MG63 (cell line): ENCODE data around the gene SIRT2. TPM values are rescaled to one million over a fixed set of nuclear protein-coding genes. Genes with fewer than 3 reads are reported as not detected.
"Not testable (repeated sequence)": the region's sequence is repeated elsewhere in the genome, so short reads cannot be mapped to it uniquely, and the experiment has no call there.

Source experiments
- DNase-seq: peaks from one replicate; pipeline ENCODE4 v3.0.0-alpha.2; 2020
- H3K27me3 ChIP-seq: fragments of 250-450 bp; sonication (Bioruptor Pico); 2 replicates; pipeline ENCODE4 v1.5.1; 2020; ENCODE audit warnings: mild to moderate bottlenecking, moderate library complexity
- H3K36me3 ChIP-seq: fragments of 250-450 bp; sonication (Bioruptor Pico); 2 replicates; pipeline ENCODE4 v1.5.1; 2020; ENCODE audit warnings: mild to moderate bottlenecking, moderate library complexity
- H3K4me3 ChIP-seq: fragments of 250-450 bp; sonication (Bioruptor Pico); 2 replicates; pipeline ENCODE4 v1.5.1; 2020; ENCODE audit warnings: mild to moderate bottlenecking, moderate library complexity
- H3K9me3 ChIP-seq: fragments of 250-450 bp; sonication (Bioruptor Pico); 2 replicates; pipeline ENCODE4 v1.5.1; 2020; ENCODE audit warnings: mild to moderate bottlenecking, moderate library complexity
- total RNA-seq: library from RNA; depleted of rRNA; stranded (reverse); fragments of >200 nt; shearing (Covaris generic); gene quantifications from 2 replicates; pipeline ENCODE4 v1.2.3, GENCODE V29; 2014; ENCODE audit warnings: low replicate concordance; rRNA removed

Gene SIRT2
- total RNA-seq: 45.3 and 72.9 TPM in 2 replicates

- Histone ChIP-seq H3K9me3 (peaks cover 4% of the 10 kb centered on the region), H3K27me3 (no peaks in the 10 kb centered on the region), H3K4me3 (peak within 1 kb of the TSS; percentile 79), H3K36me3 (peaks cover 2% of the 10 kb centered on the region; the same call in 1 of the 2 replicates)
- DNase-seq: peak; percentile 100
Measured at GRCh38 chr19:38899447-38900201, at the start of gene SIRT2, which contains the start of gene NFKBIB. SIRT2 (minus strand) TSS chr19:38899618; CDS start chr19:38899521, 97 bp downstream. NFKBIB (plus strand) TSS chr19:38899969; CDS start chr19:38900033, 64 bp downstream.

DNA sequence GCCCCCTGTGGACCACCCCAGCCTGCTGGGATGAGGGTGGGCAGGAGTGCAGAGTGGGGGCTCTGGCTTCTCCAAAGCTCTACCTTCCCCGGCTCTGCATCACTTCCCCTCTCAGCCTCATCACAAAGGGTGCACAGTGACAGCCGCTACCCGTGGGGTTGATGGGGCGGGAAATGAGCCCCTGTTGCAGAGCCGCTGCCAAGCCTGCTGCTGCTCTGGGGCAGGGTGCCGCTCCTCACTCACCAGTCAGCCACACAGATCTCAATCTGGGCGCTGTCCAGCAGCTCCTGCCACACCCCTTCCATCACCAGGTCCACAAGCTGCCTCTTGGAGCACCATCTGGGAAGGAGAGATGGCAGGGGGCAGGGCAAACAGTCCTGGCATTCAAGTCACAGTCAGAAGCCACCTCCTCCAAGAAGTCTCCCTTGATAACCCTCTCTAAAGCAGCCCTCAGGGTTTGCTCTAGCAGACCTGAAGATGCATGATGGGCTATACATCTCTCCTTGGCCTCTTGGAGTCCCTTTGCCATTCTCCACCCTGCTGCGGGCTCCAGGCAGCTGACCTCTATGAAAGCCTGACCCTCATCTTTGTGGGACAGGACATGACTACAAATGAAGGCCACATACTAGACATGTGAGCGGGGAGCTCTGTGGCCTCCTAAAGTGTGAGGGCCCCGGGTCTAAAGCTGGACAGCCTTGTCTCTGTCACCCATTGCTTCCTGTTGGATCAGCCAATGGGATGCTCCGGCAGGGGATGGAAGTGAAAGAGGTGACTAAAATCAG is 47.0 kb upstream of the SIRT2 start:
- Histone ChIP-seq H3K36me3 (peaks cover 26% of the 10 kb centered on the region), H3K4me3 (no peak overlapping the region), H3K9me3 (no peaks in the 10 kb centered on the region), H3K27me3 (no peaks in the 10 kb centered on the region)
- no peak for DNase-seq

DNA sequence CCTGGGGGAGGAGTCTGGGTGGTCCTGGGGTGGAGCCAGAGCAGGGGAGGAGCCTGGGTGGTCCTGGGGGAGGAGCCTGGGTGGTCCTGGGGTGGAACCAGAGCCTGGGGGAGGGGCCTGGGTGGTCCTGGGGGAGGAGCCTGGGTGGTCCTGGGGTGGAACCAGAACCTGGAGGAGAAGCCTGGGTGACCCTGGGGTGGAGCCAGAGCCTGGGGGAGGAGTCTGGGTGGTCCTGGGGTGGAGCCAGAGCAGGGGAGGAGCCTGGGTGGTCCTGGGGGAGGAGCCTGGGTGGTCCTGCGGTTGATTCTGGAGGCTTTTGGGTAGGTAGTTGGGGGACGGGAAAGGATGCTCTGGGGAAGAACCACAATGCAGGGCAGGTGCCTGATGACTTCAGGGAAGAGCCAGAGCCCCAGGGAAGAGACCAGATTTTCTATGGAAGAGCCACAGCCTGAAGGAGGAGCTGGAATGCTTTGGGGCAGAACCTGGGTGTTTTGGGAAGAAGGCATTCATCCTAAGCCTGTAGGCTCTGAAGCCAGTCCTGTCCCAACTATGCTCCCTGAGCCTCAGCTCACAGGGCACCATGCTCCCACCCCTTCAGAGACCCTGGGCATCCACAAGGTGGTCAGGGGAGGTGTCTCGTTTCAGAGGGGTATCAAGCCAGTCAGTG is 46.3 kb upstream of the SIRT2 start:
- Histone ChIP-seq H3K4me3 (no peak overlapping the region), H3K36me3 (peaks cover 26% of the 10 kb centered on the region), H3K9me3 (no peaks in the 10 kb centered on the region), H3K27me3 (no peaks in the 10 kb centered on the region)
- DNase-seq: no peak

DNA sequence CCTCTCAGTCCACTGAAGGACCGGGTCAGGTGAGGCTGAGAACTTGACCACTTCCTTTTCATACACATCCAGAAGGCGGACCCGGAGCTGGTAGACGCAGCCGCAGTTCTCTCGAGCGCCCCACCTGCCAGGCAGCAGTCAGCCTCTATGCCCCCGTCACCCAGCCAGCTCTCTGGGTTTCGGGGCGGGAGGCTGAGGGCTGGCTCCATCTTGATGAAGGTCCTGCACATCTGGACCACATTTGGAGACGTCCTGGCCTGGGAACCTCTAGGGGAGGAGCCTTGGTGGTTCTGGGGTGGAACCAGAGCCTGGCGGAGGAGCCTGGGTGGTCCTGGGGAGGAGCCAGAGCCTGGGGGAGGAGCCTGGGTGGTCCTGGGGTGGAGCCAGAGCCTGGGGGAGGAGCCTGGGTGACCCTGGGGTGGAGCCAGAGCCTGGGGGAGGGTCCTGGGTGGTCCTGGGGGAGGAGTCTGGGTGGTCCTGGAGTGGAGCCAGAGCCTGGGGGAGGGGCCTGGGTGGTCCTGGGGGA is 45.6 kb upstream of the SIRT2 start:
- Histone ChIP-seq H3K4me3 (no peak overlapping the region), H3K9me3 (no peaks in the 10 kb centered on the region), H3K27me3 (no peaks in the 10 kb centered on the region), H3K36me3 (peaks cover 22% of the 10 kb centered on the region)
- no peak for DNase-seq

DNA sequence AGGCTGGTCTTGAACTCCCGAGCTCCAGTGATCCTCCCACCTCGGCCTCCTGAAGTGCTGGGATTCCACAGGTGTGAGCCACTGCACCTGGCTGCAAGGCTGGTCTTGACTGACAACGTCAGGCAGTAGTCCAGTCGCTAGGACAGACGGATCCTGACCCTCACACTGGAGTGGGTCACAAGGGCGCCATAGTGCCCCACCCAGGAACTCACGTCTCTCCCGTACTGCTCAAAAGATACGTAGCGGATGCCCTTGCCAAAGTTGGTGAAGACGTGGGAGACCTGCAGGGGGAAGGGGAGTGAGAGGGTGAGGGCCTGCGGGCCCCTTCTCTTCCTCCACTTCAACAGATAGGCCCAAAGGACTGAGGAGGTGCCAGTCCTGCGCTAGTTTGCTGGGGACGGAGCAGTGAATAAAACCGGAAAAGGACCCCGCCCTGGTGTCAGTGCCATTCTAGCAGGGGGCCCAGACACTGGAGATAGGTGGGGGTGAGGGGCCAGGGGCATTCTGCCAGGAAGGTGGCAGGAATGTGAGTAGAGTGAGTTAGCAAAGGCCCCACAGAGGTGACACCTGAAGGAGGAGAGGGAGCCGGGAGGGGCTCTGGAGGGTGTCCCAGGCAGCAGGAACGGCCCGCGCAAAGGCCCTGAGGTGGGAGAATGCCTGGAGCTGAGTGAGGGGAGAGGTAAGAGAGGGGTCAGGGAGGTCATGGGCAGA is 43.2 kb upstream of the SIRT2 start:
- Histone ChIP-seq H3K9me3 (no peaks in the 10 kb centered on the region), H3K27me3 (no peaks in the 10 kb centered on the region)
- DNase-seq: no peak

DNA sequence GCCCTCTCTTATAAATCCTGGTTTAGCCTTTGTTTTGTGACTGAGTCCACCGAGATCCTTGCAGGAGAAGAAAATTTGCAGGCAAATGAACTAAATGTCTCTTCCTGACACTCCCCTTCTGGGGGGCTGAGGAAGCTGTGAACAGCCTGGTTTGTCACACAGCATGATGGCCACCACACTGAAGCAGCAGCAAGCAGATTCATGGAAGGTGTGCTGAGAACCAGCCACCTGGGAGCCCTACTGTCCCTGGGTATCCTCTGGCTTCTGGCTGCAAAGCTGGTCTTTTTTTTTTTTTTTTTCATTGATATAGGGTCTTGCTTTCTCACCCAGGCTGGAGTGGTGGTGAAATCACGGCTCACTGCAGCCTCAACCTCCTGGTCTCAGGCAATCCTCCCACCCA is 42.6 kb upstream of the SIRT2 start:
- H3K27me3 ChIP-seq: no peaks in the 10 kb centered on the region
- no peak for DNase-seq
- H3K4me3 ChIP-seq: no peak overlapping the region

More for the DNA sequence above, 43.2 kb upstream of the SIRT2 start:
- Histone ChIP-seq H3K4me3 (no peak overlapping the region), H3K36me3 (peaks cover 17% of the 10 kb centered on the region)

DNA sequence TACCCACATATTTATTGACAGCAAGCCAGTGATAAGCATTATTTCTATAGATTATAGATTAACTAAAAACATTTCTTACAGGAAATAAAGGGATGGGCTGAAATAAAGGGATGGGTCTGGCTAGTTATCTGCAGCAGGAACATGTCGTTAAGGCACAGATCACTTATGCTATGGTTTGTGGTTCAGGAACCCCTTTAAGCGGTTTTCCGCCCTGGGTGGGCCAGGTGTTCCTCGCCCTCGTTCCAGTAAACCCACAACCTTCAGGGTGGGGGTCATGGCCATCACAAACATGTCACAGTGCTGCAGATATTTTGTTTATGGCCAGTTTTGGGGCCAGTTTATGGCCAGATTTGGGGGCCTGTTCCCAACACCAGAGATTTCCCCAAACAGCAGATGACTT is 42.0 kb upstream of the SIRT2 start:
- DNase-seq, H3K4me3 ChIP-seq, H3K27me3 ChIP-seq, H3K9me3 ChIP-seq: not testable (repeated sequence)
- H3K36me3 ChIP-seq: peaks cover 12% of the 10 kb centered on the region

More for the DNA sequence above, 42.6 kb upstream of the SIRT2 start:
- H3K36me3 ChIP-seq: peaks cover 15% of the 10 kb centered on the region
- H3K9me3 ChIP-seq: no peaks in the 10 kb centered on the region

GRCh38 chr19:38939957-38940356 is 40.5 kb upstream of the SIRT2 start:
- Histone ChIP-seq H3K36me3 (peaks cover 12% of the 10 kb centered on the region), H3K4me3 (no peak overlapping the region), H3K27me3 (no peaks in the 10 kb centered on the region), H3K9me3 (0 out of 2 replicates have a peak, but pooled peaks cover under 1% of the 10 kb centered on the region)
- no peak for DNase-seq

- Histone ChIP-seq H3K4me3 (no peak overlapping the region), H3K27me3 (no peaks in the 10 kb centered on the region), H3K36me3 (peaks cover 50% of the 10 kb centered on the region), H3K9me3 (peaks cover 5% of the 10 kb centered on the region; the same call in 1 of the 2 replicates)
- no peak for DNase-seq
Measured at GRCh38 chr19:38933544-38933943, 34.1 kb upstream of the SIRT2 start.

- Histone ChIP-seq H3K27me3 (no peaks in the 10 kb centered on the region), H3K9me3 (peaks cover 5% of the 10 kb centered on the region; the same call in 1 of the 2 replicates), H3K4me3 (peak overlapping the region; percentile 73; the same call in 1 of the 2 replicates), H3K36me3 (peaks cover 57% of the 10 kb centered on the region)
- DNase-seq: no peak
Measured at GRCh38 chr19:38932425-38933179, 33.2 kb upstream of the SIRT2 start.

- Histone ChIP-seq H3K27me3 (no peaks in the 10 kb centered on the region), H3K4me3 (peak overlapping the region; percentile 73), H3K9me3 (peaks cover 5% of the 10 kb centered on the region; the same call in 1 of the 2 replicates), H3K36me3 (peaks cover 59% of the 10 kb centered on the region)
- DNase-seq: no peak
Measured at GRCh38 chr19:38931521-38931793, 32.0 kb upstream of the SIRT2 start.

GRCh38 chr19:38930776-38931520 is 31.5 kb upstream of the SIRT2 start, which contains the start of gene MRPS12:
MRPS12 (plus strand) TSS chr19:38930944; CDS start chr19:38931295, 351 bp downstream.
- Histone ChIP-seq H3K36me3 (peaks cover 64% of the 10 kb centered on the region), H3K4me3 (peak within 1 kb of the TSS; percentile 73), H3K9me3 (peaks cover 5% of the 10 kb centered on the region; the same call in 1 of the 2 replicates), H3K27me3 (no peaks in the 10 kb centered on the region)
- peak; percentile 99 for DNase-seq

GRCh38 chr19:38929929-38930775 is 30.7 kb upstream of the SIRT2 start, which contains the start of gene SARS2:
SARS2 (minus strand) TSS chr19:38930763; CDS start chr19:38930736, 27 bp downstream.
- Histone ChIP-seq H3K4me3 (peak within 1 kb of the TSS; percentile 73), H3K27me3 (no peaks in the 10 kb centered on the region), H3K9me3 (peaks cover 5% of the 10 kb centered on the region; the same call in 1 of the 2 replicates), H3K36me3 (peaks cover 69% of the 10 kb centered on the region)
- DNase-seq: peak; percentile 91
